ENCODE results near the gene C3AR1.
A peak's percentile ranks its signal among the peaks of the same experiment; 100 is the strongest.
"Not testable (repeated sequence)": the region's sequence is repeated elsewhere in the genome, so short reads cannot be mapped to it uniquely, and the experiment has no call there.

Gene C3AR1

DNA sequence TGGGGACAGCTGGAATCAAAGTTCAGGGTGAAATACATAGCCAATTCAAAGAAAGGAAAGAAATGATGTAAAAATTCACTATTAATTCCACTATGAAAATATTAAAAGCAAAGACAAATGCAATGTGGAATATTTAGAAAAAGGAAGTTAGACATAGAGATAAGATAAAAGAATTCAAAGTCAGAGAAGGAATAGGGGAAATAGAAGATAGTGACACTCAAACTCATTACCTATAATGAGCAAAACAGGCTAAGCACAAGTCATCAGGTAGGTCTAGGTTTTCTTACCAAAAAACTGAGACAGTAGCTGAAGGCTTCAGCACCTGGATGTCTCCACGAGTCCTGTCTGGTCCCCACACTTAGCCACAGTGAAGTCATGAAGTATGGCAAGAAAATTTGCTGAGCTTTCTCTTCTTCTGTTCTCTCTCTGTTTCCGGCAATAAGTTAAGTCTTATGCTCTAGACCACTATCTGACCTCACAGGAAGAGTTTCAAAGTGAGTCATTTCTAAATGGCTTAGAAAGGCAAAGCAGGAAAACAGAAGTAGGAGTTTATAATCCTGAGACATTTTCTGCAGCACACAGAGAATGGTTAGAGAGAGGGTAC lies at the start of gene C3AR1:
Gene C3AR1, minus strand, starts transcription at position 369 of the 604 bp plus-strand sequence. CDS start 6,174 bp downstream, outside the sequence.
- DNase-seq, result no peak

DNA sequence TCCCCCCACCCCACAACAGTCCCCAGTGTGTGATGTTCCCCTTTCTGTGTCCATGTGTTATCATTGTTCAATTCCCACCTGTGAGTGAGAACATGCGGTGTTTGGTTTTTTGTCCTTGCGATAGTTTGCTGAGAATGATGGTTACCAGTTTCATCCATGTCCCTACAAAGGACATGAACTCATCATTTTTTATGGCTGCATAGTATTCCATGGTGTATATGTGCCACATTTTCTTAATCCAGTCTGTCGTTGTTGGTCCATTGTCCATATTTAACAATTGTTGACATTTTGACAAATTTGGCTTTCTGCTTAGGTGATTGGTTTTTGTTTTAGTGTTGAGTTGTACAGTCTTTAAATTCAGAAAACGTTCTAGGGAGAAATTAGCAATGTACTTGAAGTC lies 47.0 kb upstream of the C3AR1 start:
- DNase-seq, result not testable (repeated sequence)

DNA sequence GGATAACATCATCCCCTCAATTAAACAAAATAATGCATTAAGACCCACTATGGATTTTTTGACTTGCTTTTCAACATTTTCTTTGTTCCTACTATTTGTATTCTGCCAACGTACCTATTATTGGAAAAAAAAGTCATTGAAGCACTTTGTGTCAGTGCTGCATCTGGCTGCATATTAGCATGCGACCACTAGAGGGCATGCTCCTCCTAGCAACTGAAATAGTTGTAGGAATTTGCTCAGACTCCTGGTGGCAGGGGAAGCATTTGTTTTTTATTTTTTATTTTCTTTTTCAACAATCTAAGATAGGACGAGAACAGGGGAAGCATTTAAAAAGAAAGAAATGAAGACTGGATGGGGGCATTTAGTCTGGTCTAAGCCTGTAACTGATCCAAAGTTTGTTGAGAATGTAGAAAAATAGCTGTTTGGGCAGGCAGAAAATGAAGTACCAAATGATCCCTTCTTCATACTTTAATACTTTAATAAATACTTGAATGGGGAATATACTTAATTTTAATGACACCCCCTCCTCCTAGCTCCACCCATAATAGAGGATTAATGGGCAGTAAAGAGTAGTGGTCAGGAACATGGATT lies 42.7 kb upstream of the C3AR1 start:
- DNase-seq, result peak; percentile 38

DNA sequence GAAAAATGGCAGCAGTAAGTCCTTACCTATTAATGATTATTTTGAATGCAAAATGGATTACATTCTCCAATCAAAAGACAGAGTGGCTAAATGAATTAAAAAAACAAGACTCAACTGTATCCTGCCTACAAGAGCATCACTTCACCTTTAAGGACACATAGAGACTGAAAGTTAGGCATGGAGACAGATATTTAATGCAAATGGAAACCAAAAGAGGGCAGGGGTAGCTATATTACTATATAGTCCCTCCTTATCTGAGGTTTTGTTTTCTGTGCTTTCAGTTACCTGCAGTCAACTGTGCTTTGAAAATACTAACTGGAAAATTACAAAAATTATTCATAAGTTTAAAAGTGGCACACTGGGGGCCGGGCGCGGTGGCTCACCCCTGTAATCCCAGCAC lies 33.1 kb upstream of the C3AR1 start:
- no peak for DNase-seq

DNA sequence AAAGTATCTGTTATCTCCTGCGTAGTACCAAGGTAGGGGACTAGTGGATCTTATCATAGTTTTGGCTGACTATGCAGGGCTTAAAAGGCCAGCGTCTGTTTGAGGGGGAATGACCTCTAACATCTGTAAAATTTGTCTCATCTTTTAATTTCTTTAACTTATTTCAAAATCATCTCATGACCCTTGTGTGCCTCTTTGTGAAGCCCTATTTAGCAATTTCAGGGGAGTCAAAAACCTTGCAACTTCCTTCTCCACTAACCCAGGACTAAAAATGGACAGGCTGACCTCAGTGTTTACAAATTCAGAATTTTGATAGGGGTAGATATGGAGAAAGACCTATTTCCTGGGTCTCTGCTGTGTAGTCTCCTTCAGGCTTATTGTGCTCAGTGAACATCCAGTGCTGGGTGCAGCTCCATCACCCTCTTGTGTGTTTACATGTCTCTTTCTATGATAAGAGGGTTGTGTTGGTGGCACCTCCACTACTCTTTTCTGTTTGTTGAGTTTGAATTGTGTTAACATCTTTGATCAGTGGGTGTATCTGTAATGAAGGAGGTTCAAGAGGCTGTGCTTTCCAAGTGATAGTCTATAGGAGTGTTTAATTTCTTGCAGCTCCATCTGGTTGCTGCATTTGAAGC lies 30.2 kb upstream of the C3AR1 start:
- no peak for DNase-seq

DNA sequence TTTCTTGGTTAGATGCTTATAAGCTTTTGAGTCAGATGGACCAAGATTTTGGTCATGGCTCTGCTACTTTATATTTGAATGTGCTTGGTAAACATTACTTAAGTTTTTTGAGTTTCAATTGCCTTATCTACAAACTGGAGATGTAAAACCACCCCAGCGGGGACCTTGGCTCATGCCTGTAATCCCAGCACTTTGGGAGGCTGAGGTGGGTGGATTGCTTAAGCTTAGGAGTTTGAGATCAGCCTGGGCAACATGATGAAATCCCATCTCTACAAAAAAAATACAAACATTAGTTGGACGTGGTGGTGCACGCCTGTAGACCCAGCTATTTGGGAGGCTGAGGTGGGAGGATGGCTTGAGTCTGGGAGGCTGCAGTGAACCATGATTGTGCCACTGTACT lies 27.1 kb upstream of the C3AR1 start:
- DNase-seq, result no peak

DNA sequence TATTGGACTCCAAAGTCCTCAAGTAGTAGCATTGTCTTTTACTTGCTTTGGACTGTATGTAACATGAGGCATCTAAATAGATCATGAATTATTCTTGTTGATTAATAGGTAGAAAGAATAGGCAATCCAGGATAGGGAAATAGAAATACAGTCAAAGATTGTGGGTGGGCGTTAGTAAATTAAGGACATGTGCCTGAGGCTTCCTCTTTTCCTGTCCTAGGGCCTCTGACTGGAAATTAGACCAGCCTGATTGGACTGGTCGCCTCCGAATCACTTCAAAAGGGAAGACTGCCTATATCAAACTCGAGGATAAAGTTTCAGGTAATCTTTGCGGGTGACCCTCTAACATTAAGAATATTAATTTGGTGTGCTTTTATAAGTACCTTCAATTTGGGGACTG lies 23.6 kb upstream of the C3AR1 start:
- DNase-seq, result no peak

DNA sequence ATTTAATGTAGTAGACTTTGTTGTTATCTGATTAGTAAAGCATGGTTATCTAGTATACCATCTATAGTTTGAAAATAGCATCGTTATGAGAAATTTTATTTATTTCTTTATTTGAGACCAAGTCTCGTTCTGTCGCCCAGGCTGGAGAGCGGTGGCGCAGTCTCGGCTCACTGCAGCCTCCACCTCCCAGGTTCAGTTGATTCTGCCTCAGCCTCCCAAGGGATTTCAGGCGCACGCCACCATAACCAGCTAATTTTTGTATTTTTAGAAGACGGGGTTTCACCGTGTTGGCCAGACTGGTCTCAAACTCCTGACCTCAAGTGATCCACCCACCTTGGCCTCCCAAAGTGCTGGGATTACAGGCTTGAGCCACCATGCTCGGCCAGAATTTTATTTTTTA lies 23.1 kb upstream of the C3AR1 start:
- not testable (repeated sequence) for DNase-seq

DNA sequence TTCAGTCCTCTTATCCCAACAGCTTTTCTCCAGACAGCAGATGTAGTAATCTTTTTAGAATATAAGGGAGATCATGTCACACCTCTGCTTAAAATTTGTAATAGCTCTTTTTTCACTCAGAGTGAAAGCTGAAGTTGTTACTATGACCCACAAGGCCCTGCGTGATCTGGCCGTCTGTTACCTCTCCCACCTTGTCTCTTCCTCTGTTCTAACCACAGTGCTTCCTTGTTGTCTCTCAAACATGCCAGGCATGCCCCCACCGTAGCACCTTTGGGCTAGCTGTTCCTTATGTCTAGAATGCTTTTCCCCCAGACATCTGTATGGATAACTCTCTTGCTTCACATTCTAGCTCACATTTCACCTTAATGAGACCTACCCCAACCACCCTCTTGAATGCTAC lies 22.4 kb upstream of the C3AR1 start:
- DNase-seq, result no peak

DNA sequence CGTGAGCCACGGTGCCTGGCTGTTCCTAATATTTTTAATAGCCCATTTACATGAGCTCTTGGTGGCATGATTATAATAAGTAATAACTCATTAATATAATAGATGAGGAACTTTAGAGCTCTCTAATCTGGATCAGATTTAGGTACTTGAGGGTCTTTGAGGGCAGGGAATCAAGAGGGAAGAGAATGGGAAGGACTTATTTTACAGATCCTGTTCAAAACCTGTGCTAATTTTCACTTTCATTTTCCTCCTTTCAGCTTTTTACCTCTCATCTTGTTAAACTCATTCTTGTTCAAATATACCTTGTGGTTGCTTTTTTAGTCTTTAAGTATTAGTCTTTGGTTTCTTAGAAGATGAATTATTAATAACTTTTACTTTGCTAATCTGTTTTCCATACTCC lies 21.5 kb upstream of the C3AR1 start:
- no peak for DNase-seq

DNA sequence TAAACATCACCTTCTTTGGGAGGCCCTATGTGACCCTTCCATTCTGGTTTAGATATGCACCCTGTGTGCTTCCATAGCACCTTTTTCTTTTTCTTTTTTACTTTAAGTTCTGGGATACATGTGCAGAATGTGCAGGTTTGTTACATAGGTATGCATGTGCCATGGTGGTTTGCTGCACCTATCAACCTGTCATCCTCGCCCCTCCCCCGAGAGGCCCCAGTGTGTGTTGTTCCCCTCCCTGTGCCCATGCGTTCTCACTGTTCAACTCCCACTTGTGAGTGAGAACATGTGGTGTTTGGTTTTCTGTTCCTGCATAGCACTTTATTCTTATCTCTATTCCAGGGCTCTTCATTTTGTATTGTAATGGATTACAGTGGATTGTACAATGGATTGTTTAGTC lies 18.2 kb upstream of the C3AR1 start:
- not testable (repeated sequence) for DNase-seq

DNA sequence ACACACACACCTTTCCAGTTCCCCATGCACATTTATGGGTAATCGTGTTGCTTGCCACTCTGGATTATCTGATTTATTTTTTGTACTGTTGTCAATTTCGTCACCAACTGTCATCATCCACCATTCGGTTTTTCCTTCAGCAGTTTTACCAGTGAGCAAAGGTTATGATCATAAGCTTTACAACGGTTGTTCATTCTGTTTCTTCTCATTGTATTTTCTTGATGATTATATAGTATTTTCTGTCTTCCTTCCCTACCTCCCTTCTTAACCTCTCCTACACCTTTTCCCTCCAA lies 16.6 kb upstream of the C3AR1 start:
- no peak for DNase-seq

DNA sequence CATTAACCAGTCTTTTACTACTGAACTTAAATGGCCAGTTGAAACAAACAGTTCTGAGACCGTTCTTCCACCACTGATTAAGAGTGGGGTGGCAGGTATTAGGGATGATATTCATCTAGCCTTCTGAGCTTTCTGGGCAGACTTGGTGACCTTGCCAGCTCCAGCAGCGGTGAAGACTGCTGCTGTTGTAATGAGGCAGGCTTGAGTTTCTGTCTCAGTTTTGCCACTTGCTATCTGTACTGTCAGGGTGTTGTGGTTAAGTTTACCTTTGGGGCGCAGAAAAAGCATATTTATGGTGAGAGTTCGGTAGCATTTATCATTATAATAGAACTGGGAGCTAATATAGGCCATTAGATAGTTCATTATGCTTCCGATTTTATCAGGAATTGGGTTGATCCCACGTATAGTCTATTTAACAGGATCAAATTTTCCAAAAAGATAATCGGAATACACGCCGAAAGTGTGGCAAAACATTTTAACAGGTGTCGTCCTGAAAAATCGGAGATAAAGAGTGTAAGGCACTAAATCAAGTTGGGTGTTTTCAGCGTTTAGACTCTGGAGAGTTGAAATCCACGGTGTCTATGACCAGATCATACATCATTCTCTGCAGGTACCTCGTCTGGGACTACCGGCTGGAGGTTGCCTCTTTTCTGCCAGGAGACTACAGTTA lies 15.2 kb upstream of the C3AR1 start:
- peak; percentile 15 for DNase-seq

DNA sequence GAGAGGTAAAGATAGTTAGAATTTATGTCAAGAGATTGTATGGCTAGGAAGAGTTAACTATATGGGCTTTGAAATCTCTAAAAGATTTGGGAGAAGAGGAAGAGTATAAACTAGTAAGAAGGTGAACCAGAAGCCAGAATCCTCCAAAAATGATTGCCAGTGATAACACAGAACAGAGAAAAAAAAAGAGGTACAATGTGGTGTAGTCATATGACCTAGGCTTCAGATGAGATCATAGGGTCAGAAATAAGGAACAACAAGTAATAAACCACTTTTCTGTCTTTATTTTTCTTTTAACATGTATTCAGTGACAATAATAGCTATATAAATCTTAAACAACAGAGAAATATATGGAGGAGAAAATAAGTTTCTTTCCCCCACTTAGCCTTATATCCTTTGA lies 14.0 kb upstream of the C3AR1 start:
- no peak for DNase-seq

DNA sequence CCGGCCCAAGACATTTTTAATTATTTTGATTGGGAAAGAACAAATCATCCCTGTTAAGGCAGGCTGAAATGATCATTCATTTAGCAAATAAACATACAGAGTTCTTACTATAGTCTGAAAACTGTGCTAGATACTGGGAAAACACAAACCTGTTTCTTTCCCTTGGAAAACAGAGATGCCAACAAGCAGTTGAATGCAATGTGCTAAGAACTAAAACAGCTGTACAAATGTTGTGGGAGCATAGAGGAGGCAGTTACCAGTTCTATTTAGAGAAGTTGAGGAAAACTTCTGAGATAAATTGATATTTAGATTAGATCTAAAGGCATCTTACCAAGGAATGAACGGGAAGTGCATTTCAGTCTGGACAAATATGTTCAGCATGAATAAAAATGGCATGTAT lies 12.8 kb upstream of the C3AR1 start:
- no peak for DNase-seq

DNA sequence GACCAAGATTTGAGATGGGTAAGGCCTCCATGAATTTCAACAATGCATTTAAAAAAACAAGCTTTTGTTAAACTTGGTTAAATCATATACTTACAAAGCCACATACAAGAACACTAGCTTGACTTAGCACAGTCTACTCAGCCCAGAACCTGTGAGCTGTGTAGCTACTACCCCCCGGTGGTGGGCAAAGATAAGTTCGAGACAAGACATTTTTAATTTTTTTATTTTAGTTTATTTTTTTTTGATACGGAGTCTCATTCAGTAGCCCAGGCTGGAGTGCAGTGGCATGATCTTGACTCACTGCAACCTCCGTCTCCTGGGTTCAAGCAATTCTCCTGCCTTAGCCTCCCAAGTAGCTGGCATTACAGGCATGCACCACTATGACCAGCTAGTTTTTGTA lies 12.2 kb upstream of the C3AR1 start:
- peak; percentile 23 for DNase-seq

DNA sequence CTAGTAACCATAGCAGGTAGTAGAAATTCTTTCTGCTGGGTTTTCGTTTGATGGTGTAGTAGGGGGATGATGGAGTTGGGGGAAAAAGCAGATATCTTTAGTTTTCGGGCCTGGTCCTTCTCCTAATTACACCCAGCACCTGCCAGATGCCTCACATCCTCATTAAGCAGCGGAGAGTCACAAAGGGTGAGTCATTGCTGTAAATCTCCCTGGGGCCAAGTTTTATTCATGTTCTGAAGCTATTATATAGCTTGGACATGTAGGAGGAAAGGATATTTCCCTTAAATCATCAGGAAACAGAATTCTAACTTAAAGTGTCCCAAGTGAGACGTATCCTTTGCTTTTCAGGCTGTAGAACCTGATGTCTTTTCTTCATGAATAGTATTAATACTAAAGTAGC lies 11.0 kb upstream of the C3AR1 start:
- DNase-seq, result no peak

DNA sequence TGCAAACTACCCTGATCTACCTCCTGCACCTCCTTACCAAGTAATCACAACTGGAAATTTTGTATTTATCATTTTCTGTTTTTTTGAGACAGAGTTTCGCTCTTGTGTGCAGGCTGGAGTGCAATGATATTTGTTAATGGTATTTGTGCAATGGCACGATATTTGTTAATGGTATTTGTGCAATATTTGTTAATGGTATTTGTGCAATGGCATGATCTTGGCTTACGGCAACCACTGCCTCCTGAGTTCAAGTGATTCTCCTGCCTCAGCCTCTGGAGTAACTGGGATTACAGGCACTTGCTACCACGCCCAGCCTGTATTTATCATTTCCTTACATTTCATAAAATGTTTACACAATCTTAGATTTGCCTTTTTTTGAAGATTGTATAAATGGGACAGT lies 10.2 kb upstream of the C3AR1 start:
- no peak for DNase-seq

DNA sequence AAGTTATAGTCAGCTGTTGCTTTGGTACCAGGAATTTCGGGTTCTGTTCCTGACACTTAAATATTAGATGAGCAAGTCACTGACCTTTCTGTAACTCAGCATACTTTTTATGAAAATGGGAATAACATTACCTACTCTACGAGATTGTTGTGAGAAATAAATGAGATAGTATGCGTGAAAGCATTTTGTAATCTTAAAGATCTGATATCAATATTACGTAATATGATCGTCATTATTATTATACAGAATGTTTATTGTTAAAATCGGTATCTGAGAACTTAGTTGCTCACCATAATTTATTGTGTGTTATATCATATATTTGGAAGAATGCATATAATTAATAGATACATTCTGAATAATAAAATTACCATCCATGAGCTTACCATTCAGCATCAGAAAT lies 9.8 kb upstream of the C3AR1 start:
- no peak for DNase-seq

DNA sequence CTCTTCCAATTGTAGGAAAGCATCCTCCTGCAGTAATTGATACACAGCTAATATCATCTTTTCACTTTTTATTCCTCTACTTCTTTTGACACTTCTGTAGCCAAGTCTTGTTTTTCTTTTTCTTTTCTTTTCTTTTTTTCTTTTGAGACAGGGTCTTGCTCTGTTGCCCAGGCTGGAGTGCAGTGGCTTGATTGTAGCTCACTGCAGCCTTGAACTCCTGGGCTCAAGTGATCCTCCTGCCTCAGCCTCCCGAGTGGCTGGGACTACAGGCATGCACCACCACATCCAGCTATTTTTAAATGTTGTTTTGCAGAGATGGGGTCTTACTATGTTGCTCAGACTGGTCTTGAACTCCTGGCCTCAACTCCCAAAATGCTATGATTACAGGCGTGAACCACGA lies 5.7 kb upstream of the C3AR1 start:
- not testable (repeated sequence) for DNase-seq

DNA sequence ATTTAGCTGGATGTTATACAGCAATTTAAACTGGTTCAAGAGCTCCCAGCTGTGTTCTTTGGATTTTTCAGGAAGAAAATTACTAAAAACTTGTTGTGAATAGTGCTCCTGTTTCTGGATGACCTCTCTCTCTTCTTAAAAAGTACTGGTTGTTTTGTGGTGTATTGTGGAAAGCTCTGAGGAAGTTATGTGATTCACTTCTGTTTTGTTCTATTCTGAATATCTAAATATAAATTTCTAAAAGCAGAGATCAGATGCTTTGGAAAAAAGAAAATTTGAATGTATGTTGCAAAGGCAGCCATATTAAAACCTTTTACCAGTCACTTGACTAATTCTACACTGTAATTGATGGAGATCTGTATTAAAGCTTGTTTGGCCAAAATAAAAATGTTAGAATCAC lies 3.4 kb upstream of the C3AR1 start:
- DNase-seq, result no peak

DNA sequence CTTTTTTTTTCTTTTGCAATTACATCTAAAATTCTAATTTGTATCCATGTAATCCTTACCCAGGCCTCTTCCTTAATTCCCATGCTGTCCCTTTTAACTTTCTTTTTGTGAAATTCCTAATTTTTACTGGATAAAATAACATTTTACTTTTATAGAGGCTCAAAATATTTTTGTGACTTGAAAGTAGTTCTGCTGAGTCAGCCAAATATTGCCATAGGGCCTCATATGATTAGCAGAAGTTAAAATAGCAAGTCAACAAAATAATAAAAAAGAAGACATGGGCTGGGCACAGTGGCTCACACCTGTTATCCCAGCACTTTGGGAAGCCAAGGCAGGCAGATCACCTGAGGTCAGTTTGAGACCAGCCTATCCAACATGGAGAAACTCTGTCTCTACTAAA lies 2.0 kb downstream of the C3AR1 start:
- no peak for DNase-seq

DNA sequence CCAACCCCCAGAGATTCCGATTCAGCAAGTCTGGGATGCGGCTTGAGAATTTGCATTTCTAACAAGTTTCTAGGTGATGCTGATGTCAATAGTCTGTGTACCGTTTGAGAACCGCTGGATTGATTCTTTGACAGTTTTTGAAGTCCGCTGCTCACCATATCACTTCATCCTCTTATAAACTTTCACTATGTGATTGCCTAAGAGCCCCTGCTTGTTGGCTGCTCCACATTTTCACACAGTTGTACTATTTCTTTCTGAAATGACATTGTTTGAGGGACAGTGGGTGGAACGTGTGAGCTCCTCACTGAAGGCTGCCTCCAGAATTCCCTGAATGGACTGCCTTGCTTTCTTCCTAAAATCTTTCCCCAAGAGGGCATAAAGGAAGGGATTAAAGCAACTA lies 7.7 kb downstream of the C3AR1 start:
- DNase-seq, result no peak

DNA sequence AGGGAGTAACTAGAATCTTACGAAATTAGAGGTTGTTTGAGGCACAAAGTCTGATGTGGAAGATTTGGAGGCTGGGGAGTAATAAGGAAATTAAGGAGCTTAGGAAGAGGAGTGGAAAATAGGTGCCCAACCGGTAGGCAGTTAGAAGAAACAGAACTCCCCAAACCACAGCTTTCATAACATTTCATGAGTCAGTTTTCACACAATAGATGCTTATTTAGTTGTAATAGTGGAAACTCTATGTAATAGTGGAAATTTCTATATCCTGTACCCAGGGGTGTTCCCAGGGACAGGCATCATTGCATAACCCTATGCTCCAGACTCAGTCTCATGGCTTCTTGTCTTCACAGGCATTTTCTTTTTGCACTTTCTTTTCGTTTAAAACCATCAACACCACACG lies 8.3 kb downstream of the C3AR1 start:
- DNase-seq, result no peak

DNA sequence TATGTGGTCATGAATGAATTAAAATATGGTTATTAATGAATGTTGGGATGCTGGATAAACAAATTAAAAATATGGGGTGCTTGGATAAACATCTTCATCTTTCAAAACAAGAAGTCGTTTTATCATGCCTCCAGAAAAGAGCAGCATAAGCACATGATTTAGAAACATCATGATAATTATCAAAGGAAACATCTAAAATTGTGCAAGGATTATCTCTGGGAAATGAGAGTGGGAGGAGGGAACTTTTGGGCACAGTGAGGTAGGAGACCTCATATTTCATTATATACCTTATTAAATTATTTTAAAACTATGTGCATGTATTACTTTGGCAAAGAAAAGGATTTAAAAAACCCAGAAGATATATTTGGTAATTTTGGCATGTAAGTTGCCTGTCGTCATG lies 8.9 kb downstream of the C3AR1 start:
- no peak for DNase-seq
